Measurements from ENCODE around the gene EFNA1. TPM values are rescaled to one million over a fixed set of nuclear protein-coding genes. Genes with fewer than 3 reads are reported as not detected.

Gene EFNA1
- total and polyA plus RNA-seq, 2 donors (not counting 3 experiments of a cell fraction or from before 2014, with no cell fraction given): 107 to 289 TPM

GRCh38 chr1:155079487-155080311, 48.0 kb upstream of the EFNA1 start:
- Histone ChIP-seq H3K4me3 (replicated peaks in 1 of 3; ENCODE audit: insufficient read depth in 1 of 3, low read depth in 1 of 3, low read length in 3 of 3) (no peak overlapping the region), H3K27me3 (ENCODE audit: control insufficient read depth in 2 of 2, insufficient read depth in 2 of 2, low read length in 2 of 2) (peaks cover 38 to 46% of the 10 kb centered on the region in 2 experiments), H2AFZ (ENCODE audit: low read depth, low read length) (no peak overlapping the region), H4K20me1 (replicated peaks; ENCODE audit: control insufficient read depth, extremely low read depth, insufficient read depth, low read length) (no peaks in the 10 kb centered on the region), H3K9me1 (replicated peaks; ENCODE audit: control insufficient read depth, extremely low read depth, insufficient read depth, low read length) (no peaks in the 10 kb centered on the region), H3K9ac (replicated peaks; ENCODE audit: extremely low read depth, insufficient read depth, low read length) (no peak overlapping the region), H3K9me3 (replicated peaks; ENCODE audit: control insufficient read depth, insufficient read depth, low read length) (no peaks in the 10 kb centered on the region), H3K4me2 (ENCODE audit: insufficient read depth, low read length) (no peak overlapping the region), H3K27ac (ENCODE audit: insufficient read depth, low read depth, low read length) (no peak overlapping the region), H3K36me3 (ENCODE audit: control insufficient read depth in 2 of 2, extremely low read depth in 1 of 2, insufficient read depth in 2 of 2, low read length in 2 of 2) (no peaks in the 10 kb centered on the region), H3K79me2 (ENCODE audit: control insufficient read depth, insufficient read depth, low read length) (no peaks in the 10 kb centered on the region), H3K4me1 (ENCODE audit: control insufficient read depth, extremely low read depth, insufficient read depth, low read length) (peaks cover 11% of the 10 kb centered on the region)
- FAIRE-seq: peak; percentile 64
- ChIA-PET CTCF (interaction anchor here (0.8 to 1.9 kb wide), 5 partner anchors 15 to 520 kb away, joined by 3 to 8 read pairs (median 3); partner anchors contain the start of gene ADAM15), POLR2A (no interaction called here)
- DNase-seq (ENCODE audit: low read depth, low spot score): no peak
- no TSS peak for BruUV-seq (replicated peaks)
- intact Hi-C loops (cut with micrococcal nuclease) (no loop called here), dilution Hi-C loops (cut with MboI; ENCODE audit: extremely low pct_ligation_motif_present, low sequenced_read_pairs) (no loop called here)
- TF ChIP-seq EZH2 (IDR thresholded peaks at IDR 0.05; ENCODE audit: borderline replicate concordance, low read depth, low read length, severe bottlenecking): peak; percentile 95
- no peak for TF ChIP-seq POLR2A (IDR thresholded peaks at IDR 0.05; ENCODE audit: low read depth, low read length)

- dilution Hi-C loops (cut with MboI; ENCODE audit: extremely low pct_ligation_motif_present, low sequenced_read_pairs): no loop called here
- H2AFZ ChIP-seq (ENCODE audit: low read depth, low read length): no peak overlapping the region
- TF ChIP-seq POLR2AphosphoS5 (IDR thresholded peaks at IDR 0.05; ENCODE audit: insufficient read depth, low read depth, low read length) (no peak), EZH2 (IDR thresholded peaks at IDR 0.05; ENCODE audit: borderline replicate concordance, low read depth, low read length, severe bottlenecking) (peak; percentile 4), MYC (IDR thresholded peaks at IDR 0.05; ENCODE audit: low read depth, low read length) (no peak), JUN (IDR thresholded peaks at IDR 0.05; ENCODE audit: borderline replicate concordance, insufficient read depth, insufficient read length, low read depth) (no peak), FOS (IDR thresholded peaks at IDR 0.05; ENCODE audit: borderline replicate concordance, insufficient read depth, low read length) (no peak), POLR2A (IDR thresholded peaks at IDR 0.05; ENCODE audit: low read depth, low read length) (no peak), GATA2 (IDR thresholded peaks at IDR 0.05; ENCODE audit: insufficient read depth, insufficient read length, low read depth, low read length) (no peak), CTCF (IDR thresholded peaks at IDR 0.05; ENCODE audit: extremely low read depth in 1 of 2, insufficient read depth in 1 of 2, low read depth in 1 of 2, low read length in 2 of 2) (no peak)
- TF ChIP-seq, protein P1, sequence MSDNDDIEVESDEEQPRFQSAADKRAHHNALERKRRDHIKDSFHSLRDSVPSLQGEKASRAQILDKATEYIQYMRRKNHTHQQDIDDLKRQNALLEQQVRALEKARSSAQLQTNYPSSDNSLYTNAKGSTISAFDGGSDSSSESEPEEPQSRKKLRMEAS (IDR thresholded peaks at IDR 0.05; ENCODE audit: insufficient read depth, insufficient read length): peak; percentile 41
- H3K36me3 ChIP-seq (ENCODE audit: control insufficient read depth in 2 of 2, extremely low read depth in 1 of 2, insufficient read depth in 2 of 2, low read length in 2 of 2): no peaks in the 10 kb centered on the region
- H4K20me1 ChIP-seq (replicated peaks; ENCODE audit: control insufficient read depth, extremely low read depth, insufficient read depth, low read length): no peaks in the 10 kb centered on the region
- no peak for FAIRE-seq
- intact Hi-C loops (cut with micrococcal nuclease): no loop called here
- H3K4me3 ChIP-seq (replicated peaks in 1 of 3; ENCODE audit: insufficient read depth in 1 of 3, low read depth in 1 of 3, low read length in 3 of 3): no peak overlapping the region
- ChIA-PET POLR2A (interaction anchor here (0.7 kb wide), 1 partner anchor 396 kb away, joined by 3 read pairs; no protein-coding TSS in a partner anchor), CTCF (interaction anchor here (1.0 to 1.4 kb wide), 4 partner anchors 19 to 92 kb away, joined by 3 to 5 read pairs (median 4); partner anchors contain the start of genes ADAM15 and KRTCAP2)
- BruUV-seq (replicated peaks): no TSS peak
- no peaks in the 10 kb centered on the region for H3K9me3 ChIP-seq (replicated peaks; ENCODE audit: control insufficient read depth, insufficient read depth, low read length)
- peaks cover 35 to 46% of the 10 kb centered on the region in 2 experiments for H3K27me3 ChIP-seq (ENCODE audit: control insufficient read depth in 2 of 2, insufficient read depth in 2 of 2, low read length in 2 of 2)
- no peaks in the 10 kb centered on the region for H3K9me1 ChIP-seq (replicated peaks; ENCODE audit: control insufficient read depth, extremely low read depth, insufficient read depth, low read length)
- no peak overlapping the region for H3K27ac ChIP-seq (ENCODE audit: insufficient read depth, low read depth, low read length)
- DNase-seq (ENCODE audit: low read depth, low spot score): no peak
- no peak overlapping the region for H3K9ac ChIP-seq (replicated peaks; ENCODE audit: extremely low read depth, insufficient read depth, low read length)
- peaks cover 12% of the 10 kb centered on the region for H3K4me1 ChIP-seq (ENCODE audit: control insufficient read depth, extremely low read depth, insufficient read depth, low read length)
- H3K79me2 ChIP-seq (ENCODE audit: control insufficient read depth, insufficient read depth, low read length): no peaks in the 10 kb centered on the region
- H3K4me2 ChIP-seq (ENCODE audit: insufficient read depth, low read length): no peak overlapping the region
Observed at GRCh38 chr1:155080312-155081228, 47.1 kb upstream of the EFNA1 start.
